EL (cell line): Measurements from ENCODE around the gene MCL1.
A peak's percentile ranks its signal among the peaks of the same experiment; 100 is the strongest.
"Not testable (repeated sequence)": the region's sequence is repeated elsewhere in the genome, so short reads cannot be mapped to it uniquely, and the experiment has no call there.

ENCODE experiments used
- DNase-seq: peaks from one replicate; pipeline ENCODE4 v3.0.0-alpha.2; 2016

The MCL1 gene

GRCh38 chr1:150601540-150601939 lies 22.1 kb upstream of the MCL1 start:
- DNase-seq: no peak

GRCh38 chr1:150598346-150598745 lies 18.9 kb upstream of the MCL1 start:
- not testable (repeated sequence) for DNase-seq

DNA sequence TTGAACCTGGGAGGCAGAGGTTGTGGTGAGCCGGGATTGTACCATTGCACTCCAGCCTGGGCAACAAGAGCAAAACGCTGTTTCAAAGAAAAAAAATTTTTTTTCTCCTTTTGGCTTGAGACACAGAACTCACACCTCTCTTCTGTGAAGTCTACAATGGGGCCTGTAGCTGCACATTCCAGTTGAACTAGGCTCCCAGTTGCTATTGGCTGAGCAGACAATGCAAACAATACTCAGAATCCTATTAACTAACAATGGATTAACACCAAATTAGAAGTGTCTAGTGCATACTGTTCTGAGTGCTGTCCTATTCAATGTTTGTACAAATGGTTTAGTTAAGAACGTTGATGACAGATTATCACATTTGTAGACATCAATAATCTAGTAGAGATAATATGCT lies 17.6 kb upstream of the MCL1 start:
- DNase-seq: no peak

- DNase-seq: peak; percentile 50
Observed at GRCh38 chr1:150596095-150596892, 16.9 kb upstream of the MCL1 start.

DNA sequence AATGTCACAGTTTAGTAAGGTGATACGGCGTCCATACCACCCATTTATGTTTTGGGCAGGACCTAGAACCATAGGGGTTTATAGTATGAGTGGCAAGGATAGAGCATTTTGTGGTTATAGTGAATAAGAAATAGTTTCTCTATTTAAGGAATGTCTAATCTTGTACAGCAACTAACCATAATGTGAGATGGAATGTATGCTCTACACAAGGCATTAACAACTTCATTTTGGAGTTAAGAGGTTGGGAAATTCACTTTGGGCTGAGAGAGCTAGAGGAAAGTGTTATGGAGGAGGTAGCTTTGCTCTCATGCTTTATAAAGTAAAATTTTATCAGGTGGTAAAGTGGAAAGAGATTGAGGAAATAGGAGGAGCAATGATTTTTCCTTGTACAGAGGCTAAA lies 3.0 kb upstream of the MCL1 start:
- no peak for DNase-seq

DNA sequence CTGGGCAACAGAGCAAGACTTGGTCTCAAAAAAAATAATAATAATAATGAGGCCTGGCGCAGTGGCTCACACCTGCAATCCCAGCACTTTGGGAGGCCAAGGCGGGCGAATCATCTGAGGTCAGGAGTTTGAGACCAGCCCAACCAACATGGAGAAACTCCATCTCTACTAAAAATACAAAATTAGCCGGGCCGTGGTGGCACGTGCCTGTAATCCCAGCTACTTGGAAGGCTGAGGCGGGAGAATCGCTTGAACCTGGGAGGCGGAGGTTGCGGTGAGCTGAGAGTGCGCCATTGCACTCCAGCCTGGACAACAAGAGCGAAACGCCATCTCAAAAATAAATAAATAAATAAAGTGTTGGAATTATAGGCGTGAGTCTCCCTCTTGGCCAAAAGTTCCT lies 2.6 kb upstream of the MCL1 start:
- DNase-seq: not testable (repeated sequence)

DNA sequence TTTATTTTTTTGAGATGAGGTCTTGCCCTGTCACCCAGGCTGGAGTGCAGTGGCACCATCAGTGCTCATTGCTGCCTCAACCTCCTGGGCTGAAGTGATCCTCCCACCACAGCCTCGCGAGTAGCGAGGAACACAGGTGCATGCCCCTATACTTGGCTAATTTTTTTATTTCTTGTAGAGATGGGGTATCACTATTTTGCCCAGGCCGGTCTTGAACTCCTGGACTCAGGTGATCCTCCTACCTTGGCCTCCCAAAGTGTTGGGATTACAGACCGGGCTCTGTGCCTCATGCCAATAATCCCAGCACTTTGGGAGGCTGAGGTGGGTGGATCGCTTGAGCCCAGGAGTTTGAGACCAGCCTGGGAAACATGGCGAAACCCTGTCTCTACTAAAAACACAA lies 2.0 kb upstream of the MCL1 start:
- not testable (repeated sequence) for DNase-seq

DNA sequence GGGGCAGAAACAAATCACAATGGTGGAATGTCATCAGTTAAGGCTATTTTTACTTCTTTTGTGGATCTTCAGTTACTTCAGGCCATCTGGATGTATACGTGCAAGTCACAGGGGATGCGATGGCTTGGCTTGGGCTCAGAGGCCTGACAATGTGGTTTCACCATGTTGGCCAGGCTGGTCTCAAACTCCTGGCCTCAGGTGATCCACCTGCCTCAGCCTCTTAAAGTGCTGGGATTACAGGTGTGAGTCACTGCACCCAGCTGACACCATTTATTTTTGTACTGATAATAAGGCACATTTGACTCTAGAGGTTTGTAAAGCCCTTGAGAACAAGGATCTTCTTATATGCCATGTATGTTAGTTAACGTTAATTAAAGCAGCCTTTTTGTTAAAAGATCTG lies 1.6 kb upstream of the MCL1 start:
- not testable (repeated sequence) for DNase-seq

DNA sequence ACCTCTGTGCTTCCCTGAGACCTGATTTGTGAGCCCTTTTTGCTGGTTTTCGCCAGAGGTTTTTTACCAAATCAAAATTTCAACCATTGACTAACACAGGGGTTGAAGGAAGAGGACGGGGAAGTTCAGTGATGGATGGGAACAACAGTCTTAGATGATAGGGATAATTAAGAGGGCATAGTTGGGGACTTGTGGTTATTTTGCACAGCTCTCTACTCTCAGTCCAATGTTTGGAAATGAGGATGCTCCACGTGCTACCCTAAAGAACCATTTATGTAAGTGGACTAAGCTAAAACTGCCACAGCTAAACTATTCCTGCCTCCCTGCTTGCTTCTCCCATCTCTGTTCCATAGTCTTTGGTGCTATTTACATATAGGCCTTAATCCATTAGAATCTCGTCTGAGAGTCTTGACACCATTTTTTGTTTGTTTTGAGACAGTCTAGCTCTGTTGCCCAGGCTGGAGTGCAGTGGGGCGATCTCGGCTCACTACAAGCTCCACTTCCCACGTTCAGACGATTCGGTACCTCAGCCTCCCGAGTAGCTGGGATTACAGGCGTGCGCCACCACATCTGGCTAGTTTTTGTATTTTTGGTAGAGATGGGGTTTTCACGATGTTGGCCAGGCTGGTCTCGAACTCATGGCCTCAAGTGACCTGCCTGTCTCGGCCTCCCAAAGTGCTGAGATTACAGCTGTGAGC lies 684 bp upstream of the MCL1 start:
- no peak for DNase-seq

DNA sequence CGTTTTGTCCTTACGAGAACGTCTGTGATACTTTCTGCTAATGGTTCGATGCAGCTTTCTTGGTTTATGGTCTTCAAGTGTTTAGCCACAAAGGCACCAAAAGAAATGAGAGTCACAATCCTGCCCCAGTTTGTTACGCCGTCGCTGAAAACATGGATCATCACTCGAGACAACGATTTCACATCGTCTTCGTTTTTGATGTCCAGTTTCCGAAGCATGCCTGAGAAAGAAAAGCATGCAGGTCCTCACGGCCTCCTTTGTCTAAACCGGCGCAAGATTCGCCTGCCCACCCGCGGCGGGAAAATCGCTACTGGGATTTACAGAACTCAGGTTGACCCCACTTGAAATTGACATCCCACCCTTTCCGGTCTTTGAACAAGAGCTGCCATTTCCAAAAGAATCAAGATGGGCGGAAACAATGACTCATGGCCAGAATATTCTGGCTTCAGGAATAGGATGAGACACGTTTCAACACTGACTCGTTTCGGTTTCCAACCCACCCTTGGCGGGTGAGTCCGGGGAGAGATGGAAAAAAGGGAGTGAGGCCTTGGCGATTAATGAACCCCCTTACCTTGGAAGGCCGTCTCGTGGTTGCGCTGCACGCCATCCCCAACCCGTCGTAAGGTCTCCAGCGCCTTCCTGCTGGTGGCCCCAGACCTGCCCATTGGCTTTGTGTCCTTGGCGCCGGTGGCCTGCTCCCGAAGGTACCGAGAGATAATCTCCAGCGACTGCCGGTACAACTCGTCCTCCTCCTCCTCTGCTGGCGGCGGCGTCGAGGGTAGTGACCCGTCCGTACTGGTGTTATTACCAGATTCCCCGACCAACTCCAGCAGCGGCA lies 919 bp downstream of the MCL1 start:
- DNase-seq: peak; percentile 91

GRCh38 chr1:150577557-150578271 lies 1.7 kb downstream of the MCL1 start:
- DNase-seq: peak; percentile 45

DNA sequence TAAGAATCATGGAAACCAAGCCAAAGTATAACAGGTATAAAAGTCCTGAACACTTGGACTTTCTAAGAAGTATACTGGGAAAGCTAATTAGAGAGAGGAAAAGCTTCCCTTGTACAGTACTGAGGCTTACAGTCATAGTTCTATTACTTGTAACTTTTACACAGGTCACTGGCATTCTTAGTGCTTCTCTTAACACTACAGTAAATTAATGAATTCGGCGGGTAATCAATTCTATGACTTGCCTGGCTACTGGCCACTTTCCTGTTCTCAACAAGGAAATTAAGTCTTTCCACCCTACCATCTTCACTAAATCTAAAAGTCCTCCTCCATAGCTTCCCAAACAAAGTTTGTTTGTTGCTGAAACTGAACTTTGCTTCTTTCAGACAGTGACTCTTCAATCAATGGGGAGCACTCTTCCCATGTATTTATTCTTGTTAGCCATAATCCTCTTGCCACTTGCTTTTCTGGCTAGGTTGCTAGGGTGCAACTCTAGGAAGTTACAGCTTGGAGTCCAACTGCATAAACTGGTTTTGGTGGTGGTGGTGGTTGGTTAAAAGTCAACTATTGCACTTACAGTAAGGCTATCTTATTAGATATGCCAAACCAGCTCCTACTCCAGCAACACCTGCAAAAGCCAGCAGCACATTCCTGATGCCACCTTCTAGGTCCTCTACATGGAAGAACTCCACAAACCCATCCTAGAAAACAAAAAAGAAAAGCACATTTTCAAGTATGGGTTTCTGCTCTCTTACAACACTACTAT lies 2.4 kb downstream of the MCL1 start:
- DNase-seq: peak; percentile 29

DNA sequence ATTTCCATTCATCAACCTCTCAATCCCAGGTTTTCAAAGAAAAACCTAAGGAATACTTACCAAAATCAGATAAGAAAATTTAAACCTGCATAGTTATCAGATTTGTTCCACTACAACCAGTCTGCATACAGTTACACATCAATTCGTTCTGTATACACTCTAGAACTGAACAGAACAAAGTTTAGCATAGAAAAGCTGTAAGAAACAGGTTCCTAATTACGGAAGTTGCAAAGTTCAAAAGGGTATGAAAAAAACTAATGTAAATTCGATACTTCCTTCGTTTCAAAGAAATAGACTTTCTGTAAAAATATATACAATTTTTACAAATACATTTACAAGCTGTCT lies 3.1 kb downstream of the MCL1 start:
- DNase-seq: no peak

DNA sequence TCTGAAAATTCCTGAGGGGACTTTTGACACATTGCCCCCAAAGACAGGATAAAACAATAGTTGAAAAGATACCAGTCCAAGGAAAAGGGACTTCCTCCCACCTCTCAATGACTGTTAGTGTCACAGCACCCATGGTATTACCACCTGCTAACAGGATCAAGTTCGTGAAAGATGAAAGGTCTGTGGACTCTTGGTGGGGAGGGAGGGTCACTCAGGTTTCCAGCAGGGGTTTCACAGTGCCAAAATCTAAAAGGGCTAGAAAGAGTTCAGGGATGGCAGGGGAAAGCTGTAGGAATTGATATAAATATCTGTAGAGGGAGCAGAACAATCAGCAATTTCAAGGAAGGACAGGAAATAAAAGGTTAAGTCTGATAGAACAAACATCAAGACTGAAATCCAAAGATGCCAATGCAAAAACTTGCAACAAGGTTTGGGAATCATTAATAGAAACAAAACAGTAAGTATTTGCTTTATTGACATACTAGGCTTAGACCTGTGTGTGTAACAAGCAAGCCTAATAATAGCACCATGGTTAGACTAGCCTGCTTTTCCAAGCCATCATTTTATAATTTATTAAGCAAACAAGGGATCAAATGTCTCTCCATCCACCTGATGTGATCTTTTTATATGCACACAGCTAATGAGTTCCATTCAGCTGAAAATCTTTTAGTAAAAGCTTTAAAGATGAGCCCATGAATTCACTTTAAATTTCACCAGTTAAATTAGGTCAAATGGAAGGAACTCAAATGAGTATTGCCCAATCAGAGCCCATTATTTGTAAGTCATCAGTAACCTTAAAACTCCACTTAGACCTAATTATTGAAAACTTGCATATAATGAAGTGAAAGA lies 3.7 kb downstream of the MCL1 start:
- peak; percentile 21 for DNase-seq

- peak; percentile 25 for DNase-seq
Observed at GRCh38 chr1:150575072-150575489, 4.3 kb downstream of the MCL1 start.

GRCh38 chr1:150574260-150575071 lies 4.9 kb downstream of the MCL1 start:
- DNase-seq: peak; percentile 38

GRCh38 chr1:150573648-150574071 lies 5.8 kb downstream of the MCL1 start:
- not testable (repeated sequence) for DNase-seq

DNA sequence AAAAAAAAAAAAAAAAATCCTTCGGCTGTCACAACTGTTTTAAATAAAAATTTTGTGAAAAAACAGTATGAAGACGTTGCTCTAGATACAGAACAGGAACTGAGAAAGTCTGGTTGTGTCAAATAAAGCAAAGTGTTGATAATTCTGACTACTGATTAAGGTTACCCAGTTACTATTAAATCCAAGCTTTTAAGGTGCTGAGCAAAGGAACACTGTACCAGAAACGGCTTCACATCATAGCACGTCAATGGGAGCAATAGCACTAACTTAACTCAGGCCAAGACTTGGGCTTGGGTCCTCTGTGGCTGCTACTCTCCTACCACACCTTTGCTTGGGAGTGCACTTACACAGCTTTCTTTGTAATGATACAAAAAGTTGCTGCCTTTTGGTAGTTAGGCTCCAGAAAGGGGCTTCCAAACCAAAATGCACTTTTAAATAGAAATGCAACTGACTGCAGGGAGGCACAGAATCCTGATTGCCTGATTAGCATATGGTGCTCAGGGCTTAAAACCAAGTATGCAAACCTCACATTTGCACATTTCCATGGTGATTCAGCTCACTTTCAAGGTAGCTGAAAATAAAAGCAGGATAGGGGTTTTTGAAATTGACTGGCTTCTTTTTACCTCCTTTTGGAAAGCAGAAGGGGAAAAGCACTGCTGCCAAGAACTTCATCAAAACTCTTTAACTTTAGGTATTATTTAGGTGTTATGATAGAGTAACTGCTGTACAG lies 6.3 kb downstream of the MCL1 start:
- peak; percentile 45 for DNase-seq

- no peak for DNase-seq
Observed at GRCh38 chr1:150568594-150568966, 10.8 kb downstream of the MCL1 start.
